Gastroesophageal sphincter (tissue), 4 donors: Measurements from ENCODE around the gene GAREM1. TPM values are rescaled to one million over a fixed set of nuclear protein-coding genes. Genes with fewer than 3 reads are reported as not detected.

Experiments
- ATAC-seq: fragments of 150-250 bp; one replicate; pipeline ENCODE4 v1.9.1; 2016; ENCODE audit warnings: mild to moderate bottlenecking, moderate library complexity
- H3K27ac ChIP-seq, 4 donors: fragments of 200-600 bp; sonication (generic) in 3 of 4; 1 replicate in 3 of 4; 2 replicates in 1 of 4; pipeline ENCODE4 v1.5.1; 2016 to 2019
- H3K27me3 ChIP-seq: fragments of 200-600 bp; sonication (generic); one replicate; pipeline ENCODE4 v1.5.1; 2019
- H3K36me3 ChIP-seq, 2 donors: fragments of 200-600 bp; sonication (generic); one replicate each; pipeline ENCODE4 v1.5.1; 2019; ENCODE audit warnings: control low read depth in 1 of 2
- H3K4me1 ChIP-seq, 3 donors: fragments of 200-600 bp; sonication (generic); 1 replicate in 2 of 3; 2 replicates in 1 of 3; pipeline ENCODE4 v1.5.1; 2016 to 2019; ENCODE audit warnings: control low read depth in 2 of 3
- H3K4me3 ChIP-seq, 2 donors: fragments of 200-600 bp; sonication (generic); one replicate each; pipeline ENCODE4 v1.5.1; 2019; ENCODE audit warnings: mild to moderate bottlenecking in 1 of 2, moderate library complexity in 1 of 2
- H3K9me3 ChIP-seq, 3 donors: fragments of 200-600 bp; sonication (generic); one replicate each; pipeline ENCODE4 v1.5.1; 2017 to 2019; ENCODE audit warnings: control low read depth in 2 of 3
- EP300 ChIP-seq: sonication (generic); formaldehyde crosslinking; IDR thresholded peaks from one replicate; pipeline ENCODE4 v1.6.1; 2017; ENCODE audit warnings: antibody characterized with exemption, mild to moderate bottlenecking
- POLR2A ChIP-seq, 2 donors: fragments of 450-650 bp; IDR thresholded peaks; one replicate each; pipeline ENCODE4 v1.6.1; 2017; ENCODE audit warnings: antibody characterized with exemption in 2 of 2, mild to moderate bottlenecking in 2 of 2, moderate library complexity in 1 of 2
- POLR2AphosphoS5 ChIP-seq: sonication (generic); formaldehyde crosslinking; IDR thresholded peaks from one replicate; pipeline ENCODE4 v1.6.1; 2017; ENCODE audit warnings: antibody characterized with exemption
- WGBS, 2 donors: methylation state at CpG; one replicate each; pipeline ENCODE4 v1.1.5; 2018; ENCODE audit warnings: low coverage in 1 of 2; 5-methylcytosine and 5-hydroxymethylcytosine counted together
- total RNA-seq, 4 donors: library from RNA; depleted of rRNA; stranded (reverse); fragments of >200 nt; gene quantifications; one replicate each; pipeline ENCODE4 v1.1.0, GENCODE V29; 2016
- TF ChIP-seq, protein P1 (sequence below), 4 experiments: fragments of 200-600 bp in 2 of 4; fragments of 450-650 bp in 2 of 4; sonication (generic) in 1 of 4; IDR thresholded peaks; one replicate each; pipeline ENCODE4 v1.5.1; 2017 to 2019; ENCODE audit warnings: antibody characterized with exemption in 4 of 4, mild to moderate bottlenecking in 2 of 4, moderate library complexity in 2 of 4

The GAREM1 gene
- total RNA-seq, 4 donors from 2014 or later: 8.2 to 16.6 (median 12.3) TPM

DNA sequence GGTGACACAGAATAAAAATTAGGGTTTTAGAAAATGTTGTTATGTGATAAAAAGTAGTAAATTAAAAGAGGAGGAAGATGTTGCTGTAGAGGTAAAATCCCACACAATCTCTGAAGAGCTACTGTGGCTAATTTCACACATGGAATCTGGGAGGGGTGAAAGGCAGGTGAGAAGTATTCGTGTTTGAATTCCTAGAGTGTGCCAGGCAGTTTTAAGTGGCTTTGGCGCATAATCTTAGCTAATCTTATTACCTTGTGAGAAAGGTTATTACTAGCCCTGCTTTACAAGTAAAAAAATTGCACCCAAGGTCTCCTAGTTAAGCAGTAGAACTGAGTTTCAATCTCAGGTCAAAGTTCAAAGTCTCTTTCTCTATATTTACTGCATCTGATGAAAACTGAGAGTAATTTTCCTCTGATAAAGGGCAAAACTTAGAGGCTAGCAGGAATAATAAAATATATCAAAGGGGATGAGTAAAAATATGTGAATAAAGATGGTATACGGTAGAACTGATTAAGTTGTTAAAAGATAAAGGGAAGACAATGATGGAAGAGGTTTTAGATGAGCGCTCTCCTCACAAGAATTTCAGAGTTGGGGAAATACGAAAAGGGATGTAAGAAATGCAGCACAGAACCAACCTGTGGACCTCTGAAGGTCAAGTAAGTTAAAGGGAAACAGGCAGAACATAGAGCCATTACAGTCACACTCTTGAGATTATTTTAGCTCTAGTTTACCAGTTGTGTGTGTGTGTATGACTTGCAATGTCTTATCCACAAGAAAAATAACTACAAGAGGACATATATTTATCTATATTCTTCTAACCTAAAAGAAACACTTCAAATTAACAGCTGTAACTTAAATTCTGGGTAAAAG is 34.8 kb downstream of the GAREM1 start:
- Histone ChIP-seq H3K27ac (no peak overlapping the region), H3K36me3 (no peaks in the 10 kb centered on the region), H3K4me3 (no peak overlapping the region), H3K27me3 (no peaks in the 10 kb centered on the region), H3K9me3 (peaks cover 0 to 10% (median 0%) of the 10 kb centered on the region in 3 donors), H3K4me1 (peaks cover 0 to 29% (median 4%) of the 10 kb centered on the region in 3 donors)
- 74 to 80% methylated on average over 5 of the region's 5 CpGs for WGBS, 2 donors
- ATAC-seq: no peak
- no peak for TF ChIP-seq EP300
- TF ChIP-seq, protein P1, sequence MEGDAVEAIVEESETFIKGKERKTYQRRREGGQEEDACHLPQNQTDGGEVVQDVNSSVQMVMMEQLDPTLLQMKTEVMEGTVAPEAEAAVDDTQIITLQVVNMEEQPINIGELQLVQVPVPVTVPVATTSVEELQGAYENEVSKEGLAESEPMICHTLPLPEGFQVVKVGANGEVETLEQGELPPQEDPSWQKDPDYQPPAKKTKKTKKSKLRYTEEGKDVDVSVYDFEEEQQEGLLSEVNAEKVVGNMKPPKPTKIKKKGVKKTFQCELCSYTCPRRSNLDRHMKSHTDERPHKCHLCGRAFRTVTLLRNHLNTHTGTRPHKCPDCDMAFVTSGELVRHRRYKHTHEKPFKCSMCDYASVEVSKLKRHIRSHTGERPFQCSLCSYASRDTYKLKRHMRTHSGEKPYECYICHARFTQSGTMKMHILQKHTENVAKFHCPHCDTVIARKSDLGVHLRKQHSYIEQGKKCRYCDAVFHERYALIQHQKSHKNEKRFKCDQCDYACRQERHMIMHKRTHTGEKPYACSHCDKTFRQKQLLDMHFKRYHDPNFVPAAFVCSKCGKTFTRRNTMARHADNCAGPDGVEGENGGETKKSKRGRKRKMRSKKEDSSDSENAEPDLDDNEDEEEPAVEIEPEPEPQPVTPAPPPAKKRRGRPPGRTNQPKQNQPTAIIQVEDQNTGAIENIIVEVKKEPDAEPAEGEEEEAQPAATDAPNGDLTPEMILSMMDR (IDR thresholded peaks at IDR 0.05): no peak

DNA sequence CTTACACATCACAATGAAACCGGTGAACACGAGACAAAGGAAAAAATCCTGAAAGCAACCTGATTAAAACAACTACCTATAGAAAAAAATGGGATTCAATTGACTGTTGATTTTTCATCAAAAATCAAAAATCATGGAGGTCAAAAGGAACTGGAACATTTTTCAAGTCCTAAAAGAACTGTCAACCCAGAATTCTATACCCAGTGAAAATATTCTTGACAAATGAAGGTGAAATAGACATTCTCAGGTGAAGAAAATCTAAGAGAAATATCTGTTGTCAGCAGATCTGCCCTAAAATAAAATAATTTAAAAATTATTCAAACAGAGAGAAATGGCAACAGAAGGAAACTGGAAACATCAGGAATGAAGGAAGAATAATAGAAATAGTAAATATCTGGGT is 38.9 kb downstream of the GAREM1 start:
- H3K36me3 ChIP-seq: no peaks in the 10 kb centered on the region
- peaks cover 0 to 10% (median 0%) of the 10 kb centered on the region in 3 donors for H3K9me3 ChIP-seq
- 57% methylated on average over 2 of the region's 2 CpGs; no CpG with 5 or more reads in 1 of the 2 donors for WGBS, 2 donors
- H3K4me3 ChIP-seq: no peak overlapping the region
- H3K27ac ChIP-seq: no peak overlapping the region
- H3K4me1 ChIP-seq: peaks cover 0 to 24% (median 0%) of the 10 kb centered on the region in 3 donors
- TF ChIP-seq POLR2AphosphoS5: no peak
- TF ChIP-seq, protein P1 (IDR thresholded peaks at IDR 0.05): no peak
- no peaks in the 10 kb centered on the region for H3K27me3 ChIP-seq
- no peak for ATAC-seq

DNA sequence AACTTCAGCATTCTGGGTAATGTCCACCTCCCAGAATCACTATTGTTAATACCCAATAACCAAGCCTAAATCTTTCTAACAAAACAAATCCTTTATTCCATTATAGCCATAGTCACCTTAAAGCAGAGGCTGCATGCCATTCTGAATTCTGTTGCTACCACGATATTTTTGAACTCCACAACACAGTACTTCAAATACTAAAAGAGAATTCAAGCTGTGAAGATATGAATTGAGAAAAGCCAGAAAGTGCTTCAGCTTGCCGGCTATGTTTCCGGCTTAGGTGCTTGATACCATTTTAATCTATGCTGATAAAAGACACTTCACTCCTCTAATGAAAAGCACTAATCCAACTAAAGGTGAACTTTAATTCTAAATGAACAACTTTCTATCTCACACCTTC is 41.3 kb downstream of the GAREM1 start:
- H3K27me3 ChIP-seq: no peaks in the 10 kb centered on the region
- H3K9me3 ChIP-seq: peaks cover 0 to 10% (median 0%) of the 10 kb centered on the region in 3 donors
- whole genome bisulfite sequencing, 2 donors: 60 to 84% methylated on average over 3 of the region's 3 CpGs
- ATAC-seq: no peak
- H3K27ac ChIP-seq: no peak overlapping the region
- no peaks in the 10 kb centered on the region for H3K36me3 ChIP-seq
- peaks cover 0 to 22% (median 0%) of the 10 kb centered on the region in 3 donors for H3K4me1 ChIP-seq
- H3K4me3 ChIP-seq: no peak overlapping the region
- TF ChIP-seq POLR2A (IDR thresholded peaks at IDR 0.05): no peak
- TF ChIP-seq POLR2AphosphoS5: no peak
- TF ChIP-seq, protein P1 (IDR thresholded peaks at IDR 0.05): no peak
- no peak for TF ChIP-seq EP300

DNA sequence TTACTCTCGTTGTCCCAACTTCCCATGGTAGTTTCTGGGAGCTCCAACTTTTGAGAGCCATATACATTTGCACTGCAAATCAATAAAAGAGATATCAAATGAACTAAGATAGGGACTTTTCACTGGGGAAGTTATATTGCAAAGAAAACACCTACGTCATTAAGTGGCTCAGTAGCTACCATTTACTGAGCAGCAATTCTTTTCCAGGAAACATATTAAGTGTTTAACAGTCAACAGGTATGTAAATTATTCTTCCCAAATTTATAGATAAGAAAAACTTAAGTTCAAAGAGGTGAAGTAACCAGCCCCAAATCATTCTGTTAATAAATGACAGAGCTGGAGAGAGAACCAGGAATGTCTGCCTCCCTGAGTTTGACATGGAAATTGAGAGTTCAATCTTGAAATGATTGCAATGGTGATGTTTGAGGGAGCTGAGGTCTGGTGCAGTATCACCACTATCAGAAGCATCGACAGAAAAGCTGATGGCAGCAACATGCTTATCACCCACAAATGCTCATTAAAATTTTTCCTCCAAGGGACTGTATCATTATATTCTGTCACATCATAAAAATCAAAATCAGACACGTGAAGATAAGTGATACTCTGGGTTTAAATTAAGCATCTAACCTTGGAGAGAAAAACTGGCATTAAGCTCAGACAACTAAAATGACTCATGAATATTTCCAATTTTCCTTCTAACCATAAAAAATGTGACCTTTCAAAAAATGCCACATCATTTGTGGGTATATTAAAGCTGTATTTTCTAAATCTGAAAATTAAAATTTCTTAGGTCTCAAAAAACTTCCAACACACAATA is 43.4 kb downstream of the GAREM1 start:
- TF ChIP-seq, protein P1 (IDR thresholded peaks at IDR 0.05): no peak
- TF ChIP-seq EP300 (no peak), POLR2AphosphoS5 (no peak), POLR2A (IDR thresholded peaks at IDR 0.05) (no peak)
- no peak for ATAC-seq
- no peak overlapping the region for H3K27ac ChIP-seq
- H3K27me3 ChIP-seq: no peaks in the 10 kb centered on the region
- H3K4me1 ChIP-seq: peaks cover 0 to 43% (median 1%) of the 10 kb centered on the region in 3 donors
- H3K4me3 ChIP-seq: no peak overlapping the region
- 76 to 92% methylated on average over 3 to 4 of the region's 4 CpGs for WGBS, 2 donors
- no peaks in the 10 kb centered on the region for H3K36me3 ChIP-seq
- peaks cover 0 to 10% (median 0%) of the 10 kb centered on the region in 3 donors for H3K9me3 ChIP-seq
